Measurements from ENCODE around the gene DTNB.
"Not testable (repeated sequence)": the region's sequence is repeated elsewhere in the genome, so short reads cannot be mapped to it uniquely, and the experiment has no call there.

DTNB gene

GRCh38 chr2:25673300-25674076 is at the start of gene DTNB:
DTNB (minus strand) TSS chr2:25673577; CDS start chr2:25652660, 20,917 bp downstream.
- DNase-seq: peak; percentile 19 to 67

- DNase-seq: no peak
These were observed 48.8 kb upstream of the DTNB start for GRCh38 chr2:25722224-25722623.

- DNase-seq: no peak
These were observed 47.2 kb upstream of the DTNB start for GRCh38 chr2:25720575-25720974.

GRCh38 chr2:25714740-25715139 is 41.4 kb upstream of the DTNB start:
- DNase-seq: no peak

GRCh38 chr2:25712455-25712854 is 39.1 kb upstream of the DTNB start:
- no peak for DNase-seq

- DNase-seq: peak in 1 of 2 donors; percentile 37
These were observed 38.4 kb upstream of the DTNB start for GRCh38 chr2:25711675-25712354.

- DNase-seq: no peak
These were observed 37.4 kb upstream of the DTNB start for GRCh38 chr2:25710750-25711149.

- DNase-seq: no peak
These were observed 36.0 kb upstream of the DTNB start for GRCh38 chr2:25709349-25709748.

GRCh38 chr2:25707927-25708590 is 34.7 kb upstream of the DTNB start:
- DNase-seq: no peak

GRCh38 chr2:25705575-25705974 is 32.2 kb upstream of the DTNB start:
- DNase-seq: not testable (repeated sequence)

GRCh38 chr2:25701801-25702200 is 28.4 kb upstream of the DTNB start:
- no peak for DNase-seq

GRCh38 chr2:25700221-25700660 is 26.9 kb upstream of the DTNB start:
- DNase-seq: peak in 1 of 2 donors; percentile 23

GRCh38 chr2:25699216-25699615 is 25.8 kb upstream of the DTNB start:
- no peak for DNase-seq

- DNase-seq: no peak
These were observed 25.4 kb upstream of the DTNB start for GRCh38 chr2:25698752-25699151.

GRCh38 chr2:25697559-25698341 is 24.4 kb upstream of the DTNB start:
- no peak for DNase-seq

GRCh38 chr2:25692737-25693445 is 19.5 kb upstream of the DTNB start:
- no peak for DNase-seq

GRCh38 chr2:25692143-25692542 is 18.8 kb upstream of the DTNB start:
- DNase-seq: no peak

GRCh38 chr2:25690058-25690457 is 16.7 kb upstream of the DTNB start:
- no peak for DNase-seq

GRCh38 chr2:25688236-25688635 is 14.9 kb upstream of the DTNB start:
- DNase-seq: no peak

- no peak for DNase-seq
These were observed 12.4 kb upstream of the DTNB start for GRCh38 chr2:25685741-25686140.

- DNase-seq: no peak
These were observed 11.4 kb upstream of the DTNB start for GRCh38 chr2:25684577-25685473.
